K562 (cell line): ENCODE results near the gene ST3GAL3. TPM values are rescaled to one million over a fixed set of nuclear protein-coding genes. Genes with fewer than 3 reads are reported as not detected.

Experiments used
- ATAC-seq: fragments of 200-7000 bp; cut with Tn5 transposase; 3 replicates; pipeline ENCODE4 v1.9.1; 2020; ENCODE audit warnings: moderate library complexity
- BruUV-seq: library from RNA; stranded (reverse); fragments of 400-500 nt; replicated peaks from 2 replicates; lab custom pipeline; 2021; lab: Mats Ljungman, UMichigan
- CTCF ChIA-PET: fragments of 300-600 bp; formaldehyde crosslinking; extraction: SDS; loops from one replicate; lab custom pipeline; 2021; ENCODE audit warnings: low intra/inter-chr PET ratio; lab: Yijun Ruan, JAX
- POLR2A ChIA-PET: fragments of 300-600, 350-650 bp; sonication (Branson Sonifier 250); formaldehyde crosslinking; extraction: SDS; loops from one replicate; lab custom pipeline; 2021; ENCODE audit warnings: antibody characterized with exemption, inconsistent platforms; lab: Yijun Ruan, JAX
- DNase-seq, 4 experiments: peaks; one replicate each; pipeline versions ENCODE4 v3.0.0 to v3.0.0-alpha.2; 2011 to 2018; ENCODE audit warnings: low spot score in 3 of 4, mixed read lengths in 3 of 4; ENCODE audit errors: extremely low read depth in 1 of 4
- FAIRE-seq: peaks from 2 replicates; lab custom pipeline; 2011; peaks lifted over from hg19 to GRCh38; lab: Jason Lieb, UNC
- H2AFZ ChIP-seq: 2 replicates; pipeline ENCODE4 v1.6.0; 2011; ENCODE audit warnings: low read depth, low read length, control low read depth, inconsistent platforms
- H3K27ac ChIP-seq: fragments of 200-600 bp; 3 replicates; pipeline ENCODE4 v1.8.0; 2011; ENCODE audit warnings: low read depth, mild to moderate bottlenecking, control low read depth, inconsistent platforms, low read length, moderate library complexity, mixed read lengths; ENCODE audit errors: extremely low read depth
- H3K27me3 ChIP-seq, 2 experiments: fragments of 300-600 bp in 1 of 2; 2 replicates in 1 of 2; 3 replicates in 1 of 2; pipeline versions ENCODE4 v1.6.0 to v1.8.0; 2011; ENCODE audit warnings: inconsistent platforms in 2 of 2, low read length in 2 of 2, mild to moderate bottlenecking in 1 of 2, mixed read lengths in 1 of 2, moderate library complexity in 1 of 2; ENCODE audit not compliant: control insufficient read depth in 2 of 2, insufficient read depth in 2 of 2
- H3K36me3 ChIP-seq: fragments of 300-600 bp; 3 replicates; pipeline ENCODE4 v1.8.0; 2011; ENCODE audit warnings: mild to moderate bottlenecking, low read length, inconsistent platforms; ENCODE audit not compliant: control insufficient read depth, insufficient read depth
- H3K4me1 ChIP-seq, 2 experiments: fragments of 200-600 bp in 1 of 2; replicated peaks in 1 of 2; 2 replicates in 1 of 2; 3 replicates in 1 of 2; pipeline versions ENCODE4 v1.5.1 to v1.8.0; 2011; ENCODE audit warnings: inconsistent platforms in 2 of 2, low read length in 2 of 2, mild to moderate bottlenecking in 1 of 2, mixed read lengths in 1 of 2, moderate library complexity in 1 of 2; ENCODE audit not compliant: control insufficient read depth in 2 of 2, insufficient read depth in 2 of 2
- H3K4me2 ChIP-seq: 2 replicates; pipeline ENCODE4 v1.6.1; 2011; ENCODE audit warnings: low read length, control low read depth, inconsistent platforms, mixed read lengths; ENCODE audit not compliant: insufficient read depth
- H3K4me3 ChIP-seq: fragments of 200-600 bp; sonication (generic), shearing (Covaris generic); 2 replicates; pipeline ENCODE4 v1.5.1; 2016; ENCODE audit warnings: control low read depth, inconsistent platforms
- H3K79me2 ChIP-seq: fragments of 200-600 bp; 3 replicates; pipeline ENCODE4 v1.8.0; 2011; ENCODE audit warnings: low read length, inconsistent platforms; ENCODE audit not compliant: control insufficient read depth, insufficient read depth
- H3K9ac ChIP-seq, 2 experiments: 2 replicates each; pipeline versions ENCODE4 v1.6.0 to v1.6.1; 2011; ENCODE audit warnings: low read depth in 2 of 2, low read length in 2 of 2, control low read depth in 1 of 2, inconsistent platforms in 1 of 2, mild to moderate bottlenecking in 1 of 2, mixed read lengths in 1 of 2; ENCODE audit not compliant: insufficient read depth in 1 of 2
- H3K9me1 ChIP-seq: one replicate; pipeline ENCODE4 v1.6.0; 2011; ENCODE audit warnings: inconsistent platforms, mild to moderate bottlenecking, low read length, moderate library complexity; ENCODE audit not compliant: control insufficient read depth, insufficient read depth
- H3K9me3 ChIP-seq: replicated peaks from 2 replicates; pipeline ENCODE4 v1.5.1; 2011; ENCODE audit warnings: low read depth, low read length, inconsistent platforms; ENCODE audit not compliant: control insufficient read depth, insufficient read depth
- H4K20me1 ChIP-seq: replicated peaks from 2 replicates; pipeline ENCODE4 v1.6.1; 2011; ENCODE audit warnings: low read length, inconsistent platforms, mixed read lengths; ENCODE audit not compliant: control insufficient read depth, insufficient read depth
- CXXC5 ChIP-seq: fragments of 250-450 bp; sonication (Bioruptor Pico); IDR thresholded peaks from 2 replicates; pipeline ENCODE4 v1.8.0; 2022; ENCODE audit warnings: inconsistent platforms, mild to moderate bottlenecking, moderate library complexity
- FOXM1 ChIP-seq, 2 experiments: fragments of 450-650 bp in 1 of 2; sonication (generic) in 1 of 2; formaldehyde crosslinking in 1 of 2; IDR thresholded peaks; 2 replicates each; pipeline versions ENCODE4 v1.6.1 to v1.9.0; 2017 to 2022; ENCODE audit warnings: low read depth in 2 of 2, mild to moderate bottlenecking in 2 of 2, missing genetic modification reagents in 1 of 2, moderate library complexity in 1 of 2
- HLTF ChIP-seq: fragments of 450-650 bp; IDR thresholded peaks from 2 replicates; pipeline ENCODE4 v1.6.1; 2016
- POLR3A ChIP-seq: IDR thresholded peaks from 2 replicates; pipeline ENCODE4 v1.6.1; 2011; ENCODE audit warnings: borderline replicate concordance, mild to moderate bottlenecking, moderate library complexity; ENCODE audit not compliant: insufficient read length, insufficient read depth; ENCODE audit errors: extremely low read depth
- TAF1 ChIP-seq: IDR thresholded peaks from 2 replicates; pipeline ENCODE4 v1.6.1; 2011; ENCODE audit warnings: mild to moderate bottlenecking, low read length, moderate library complexity; ENCODE audit not compliant: insufficient read depth, control insufficient read depth, severe bottlenecking; ENCODE audit errors: extremely low read depth
- TEAD2 ChIP-seq: fragments of 450-650 bp; IDR thresholded peaks from 2 replicates; pipeline ENCODE4 v1.6.1; 2016; ENCODE audit warnings: missing genetic modification characterization, control low read depth, missing compliant biosample characterization
- ZBTB40 ChIP-seq, 2 experiments: fragments of 450-650 bp in 1 of 2; sonication (generic) in 1 of 2; formaldehyde crosslinking in 1 of 2; IDR thresholded peaks; 2 replicates each; pipeline versions ENCODE4 v1.7.1 to v1.9.0; 2016 to 2022; ENCODE audit warnings: inconsistent platforms in 1 of 2, mild to moderate bottlenecking in 1 of 2, missing genetic modification reagents in 1 of 2
- ZFX ChIP-seq: sonication (generic); formaldehyde crosslinking; IDR thresholded peaks from 2 replicates; pipeline ENCODE4 v1.8.0; 2022; ENCODE audit warnings: mild to moderate bottlenecking, missing genetic modification reagents, moderate library complexity
- WGBS: fragments of 100-300 bp; shearing (Covaris generic); methylation state at CpG from one replicate; pipeline ENCODE4 v1.1.6; 2016; ENCODE audit warnings: low coverage, mixed read lengths; ENCODE audit not compliant: insufficient coverage; ENCODE audit errors: missing lambda C conversion rate; 5-methylcytosine and 5-hydroxymethylcytosine counted together
- in situ Hi-C: fragments of 300-500 bp; cut with MboI; formaldehyde crosslinking; loops from 4 replicates; pipeline ENCODE4 v1.15.0; 2018; ENCODE audit warnings: inconsistent platforms, mixed read lengths
- intact Hi-C: fragments of 100-400 bp; cut with micrococcal nuclease; formaldehyde crosslinking; loops from 2 replicates; pipeline ENCODE4 v1.14.2; 2022
- polyA plus RNA-seq, 8 experiments: library from polyadenylated mRNA; depleted of rRNA in 4 of 8; stranded (reverse) in 5 of 8; unstranded in 3 of 8; fragments of >200 nt; fragmentation: Nextera tagmentation in 2 of 8; fragmentation: Illumina TruSeq in 1 of 8; extraction: Ambion mirVana in 2 of 8; extraction: Trizol in 1 of 8; gene quantifications; 2 replicates each; pipeline versions ENCODE4 v1.2.1 to v1.2.3, GENCODE V29; 2011 to 2014; ENCODE audit warnings: inconsistent platforms in 1 of 8, missing spikeins in 1 of 8
- total RNA-seq, 7 experiments: library from RNA; depleted of rRNA in 6 of 7; stranded (reverse); fragments of >200 nt in 6 of 7; fragmentation: Illumina TruSeq in 2 of 7; extraction: Trizol in 2 of 7; gene quantifications; 2 replicates each; pipeline versions ENCODE4 v1.2.1 to v1.2.3, GENCODE V29; 2011 to 2021; ENCODE audit warnings: low replicate concordance in 1 of 7

ST3GAL3 gene
- total and polyA plus RNA-seq, 9 of the 15 experiments (the other 6 are each of a cell fraction or from before 2014, with no cell fraction given) = 1.2 to 18.9 (median 11.0) TPM

GRCh38 chr1:43942411-43942810, 235.1 kb downstream of the ST3GAL3 start:
- Histone ChIP-seq H3K4me3 (no peak overlapping the region), H3K36me3 (peaks cover 6% of the 10 kb centered on the region; the same call in 2 of the 3 replicates), H3K4me1 (peaks cover 6 to 17% of the 10 kb centered on the region in 2 experiments; a peak in 4 of 5 replicates), H3K9ac (peak overlapping the region in 1 of 2 experiments; percentile 8; a peak in 1 of 4 replicates), H3K9me1 (peaks cover 4% of the 10 kb centered on the region), H3K79me2 (peaks cover 21% of the 10 kb centered on the region), H3K27me3 (no peaks in the 10 kb centered on the region), H3K4me2 (no peak overlapping the region), H2AFZ (no peak overlapping the region), H4K20me1 (no peaks in the 10 kb centered on the region), H3K27ac (no peak overlapping the region; the same call in 2 of the 3 replicates), H3K9me3 (no peaks in the 10 kb centered on the region)
- WGBS = 88% methylated on average over 3 of the region's 3 CpGs
- in situ Hi-C loops (no loop called here), intact Hi-C loops (no loop called here)
- ChIA-PET POLR2A (interaction anchor here (0.6 to 1.2 kb wide), 4 partner anchors 10 to 715 kb away, joined by 3 to 4 read pairs (median 4); partner anchors contain the start of gene ST3GAL3), CTCF (no interaction called here)
- DNase-seq (no peak), FAIRE-seq (no peak), ATAC-seq (no peak)
- no peak for TF ChIP-seq POLR3A
- TF ChIP-seq CXXC5 = no peak
- TF ChIP-seq ZBTB40 (IDR thresholded peaks at IDR 0.05) = no peak
- no peak for TF ChIP-seq ZBTB40 (CRISPR knock-in tag; IDR thresholded peaks at IDR 0.05)
- TF ChIP-seq HLTF = no peak
- no peak for TF ChIP-seq FOXM1 (IDR thresholded peaks at IDR 0.05; ENCODE audit: low read depth)
- TF ChIP-seq FOXM1 (CRISPR knock-in tag; IDR thresholded peaks at IDR 0.05; ENCODE audit: low read depth) = no peak
- no peak for TF ChIP-seq TAF1
- TF ChIP-seq ZFX = no peak
- no peak for TF ChIP-seq TEAD2 (tag)
- BruUV-seq = no TSS peak
